HL-60 (cell line): ENCODE data around the gene FCMR.

Source experiments
- CTCF ChIP-seq: IDR thresholded peaks from one replicate; pipeline ENCODE4 v1.5.1; 2011; ENCODE audit warnings: low read length, control low read depth, inconsistent platforms; ENCODE audit not compliant: insufficient read depth
- REST ChIP-seq: IDR thresholded peaks from 2 replicates; pipeline ENCODE4 v1.6.1; 2012; ENCODE audit warnings: low read depth; ENCODE audit not compliant: insufficient replicate concordance

GRCh38 chr1:206962272-206962671 lies 40.5 kb upstream of the FCMR start:
- TF ChIP-seq CTCF (no peak), REST (no peak)
